HG03064 (cell line): ENCODE measurements around the gene ESR2.
"Not testable (repeated sequence)": the region's sequence is repeated elsewhere in the genome, so short reads cannot be mapped to it uniquely, and the experiment has no call there.

Experiments used
- ATAC-seq: cut with Tn5 transposase; IDR thresholded peaks from one replicate; pipeline ENCODE4 v1.9.1; 2021; ENCODE audit warnings: low read depth; ENCODE audit not compliant: unreplicated experiment

ESR2 gene

GRCh38 chr14:64053694-64054669 is 240.2 kb downstream of the ESR2 start:
- no peak for ATAC-seq

DNA sequence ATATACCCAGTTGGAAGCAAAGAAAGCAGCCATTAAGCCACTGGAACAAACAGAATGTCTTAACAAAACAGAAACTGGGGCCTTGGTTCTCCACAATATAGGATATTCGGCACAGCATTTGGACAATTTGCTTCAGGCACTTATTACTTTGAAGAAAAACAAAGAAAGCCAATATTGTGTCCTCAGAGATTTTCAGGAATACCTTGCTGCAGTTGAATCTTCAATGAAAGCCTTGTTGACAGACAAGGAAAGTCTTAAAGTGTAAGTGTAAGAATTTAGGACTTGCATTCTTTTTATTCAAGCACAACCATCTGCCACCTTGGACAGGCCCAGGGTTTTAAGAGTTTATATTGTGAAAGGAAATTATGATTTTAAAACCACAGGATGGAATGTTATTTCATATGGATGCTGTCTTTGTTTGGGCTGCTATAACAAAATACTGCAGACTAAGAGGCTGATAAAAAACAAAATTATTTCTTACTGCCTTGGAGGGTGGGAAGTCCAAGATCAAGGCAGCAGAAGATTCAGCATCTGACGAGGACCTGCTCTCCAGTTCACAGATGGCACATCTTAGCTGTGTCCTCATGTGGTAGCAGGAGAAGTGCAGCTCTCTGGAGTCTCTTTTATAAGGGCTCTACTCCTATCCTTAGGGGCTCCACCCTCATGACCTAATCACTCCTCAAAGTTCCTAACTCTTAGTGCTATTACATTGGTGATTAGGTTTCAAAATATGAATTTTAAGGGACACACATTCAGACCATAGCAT is 244.4 kb downstream of the ESR2 start:
- no peak for ATAC-seq

DNA sequence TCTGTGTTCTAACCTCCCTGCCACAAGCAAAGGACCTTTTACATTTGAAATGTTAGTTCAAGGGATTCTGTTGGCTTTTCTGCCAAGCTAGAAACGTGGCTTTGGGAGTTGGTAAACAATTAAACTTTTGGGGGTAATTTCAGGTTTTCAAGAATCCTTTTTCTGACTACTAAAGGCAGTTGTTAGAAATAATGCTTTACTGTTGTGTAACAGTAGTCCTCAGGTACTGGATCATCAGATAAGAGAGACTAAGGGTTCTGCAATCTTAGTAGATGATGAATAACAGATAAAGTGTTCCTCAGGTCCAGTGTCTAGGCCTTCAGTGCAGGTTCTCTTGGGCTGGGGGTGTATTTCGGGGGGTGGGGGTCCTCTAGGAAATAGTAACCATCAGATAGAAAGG is 249.1 kb downstream of the ESR2 start:
- ATAC-seq = no peak

DNA sequence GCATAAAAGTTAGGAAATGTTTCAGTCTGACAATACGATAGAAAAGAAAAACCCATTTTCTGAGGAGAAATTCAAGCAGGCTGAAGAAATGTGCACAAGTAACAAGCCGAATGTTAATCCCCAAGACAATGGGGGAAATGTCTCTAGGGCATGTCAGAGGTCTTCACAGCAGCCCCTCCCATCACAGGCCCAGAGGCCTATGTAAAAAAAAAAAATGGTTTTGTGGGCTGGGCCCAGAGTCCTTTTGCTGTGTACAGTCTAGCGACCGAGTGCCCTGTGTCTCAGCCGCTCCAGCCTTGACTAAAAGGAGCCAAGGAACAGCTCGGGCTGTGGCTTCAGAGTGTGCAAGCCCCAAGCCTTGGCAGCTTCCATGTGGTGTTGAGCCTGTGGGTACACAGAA is 250.9 kb downstream of the ESR2 start:
- not testable (repeated sequence) for ATAC-seq

DNA sequence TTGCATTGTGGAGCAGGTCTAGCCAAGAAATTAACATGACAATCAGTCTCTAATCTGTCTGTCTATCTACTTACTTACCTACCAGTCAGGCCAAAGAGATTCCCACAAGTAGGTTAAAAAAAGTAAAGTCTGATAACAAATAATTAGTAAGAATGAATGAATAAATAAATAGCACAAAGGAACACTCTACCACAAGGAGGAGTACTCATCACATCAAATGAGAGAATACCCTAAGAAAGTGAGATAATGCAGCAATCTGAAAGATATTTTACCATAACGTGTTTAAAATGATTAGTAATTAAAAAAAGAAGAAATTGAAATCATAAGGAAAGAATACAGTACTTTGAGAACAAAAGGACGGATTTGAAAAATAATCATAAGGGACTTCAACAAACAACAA is 254.1 kb downstream of the ESR2 start:
- no peak for ATAC-seq

DNA sequence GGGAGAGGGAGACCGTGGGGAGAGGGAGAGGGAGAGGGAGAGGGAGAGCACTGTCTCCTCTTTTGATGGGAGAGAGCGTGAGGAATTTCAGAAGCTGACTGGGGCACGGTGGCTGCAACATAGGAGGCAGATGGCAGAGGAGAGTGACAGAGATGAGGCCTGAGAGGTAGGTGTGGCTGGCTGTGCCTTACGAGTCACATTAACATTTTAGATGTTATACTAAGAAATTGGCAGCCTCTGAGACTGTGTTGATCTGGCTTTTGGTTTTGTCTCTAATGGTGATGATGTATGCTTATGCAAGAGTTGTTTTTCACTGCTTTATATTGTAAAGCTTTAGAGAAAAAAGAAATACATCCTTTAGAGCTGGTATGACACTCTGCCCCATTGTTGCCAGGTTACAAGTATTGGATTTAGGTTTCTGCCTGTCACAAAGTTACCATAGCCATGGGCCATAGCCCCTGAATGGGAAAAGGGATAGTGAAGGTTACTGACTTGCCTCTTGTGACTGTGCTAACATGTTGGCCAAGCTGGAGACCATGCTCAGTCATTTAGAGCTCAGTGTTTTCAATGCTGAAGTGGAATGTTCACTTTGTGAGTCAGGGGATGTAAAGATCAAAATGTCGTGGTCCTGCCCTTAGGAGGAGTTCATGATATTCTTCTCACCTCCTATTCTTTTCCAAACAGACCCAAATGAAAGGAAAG is 255.2 kb downstream of the ESR2 start:
- no peak for ATAC-seq

GRCh38 chr14:64037869-64038745 is 256.1 kb downstream of the ESR2 start:
- ATAC-seq = not testable (repeated sequence)

DNA sequence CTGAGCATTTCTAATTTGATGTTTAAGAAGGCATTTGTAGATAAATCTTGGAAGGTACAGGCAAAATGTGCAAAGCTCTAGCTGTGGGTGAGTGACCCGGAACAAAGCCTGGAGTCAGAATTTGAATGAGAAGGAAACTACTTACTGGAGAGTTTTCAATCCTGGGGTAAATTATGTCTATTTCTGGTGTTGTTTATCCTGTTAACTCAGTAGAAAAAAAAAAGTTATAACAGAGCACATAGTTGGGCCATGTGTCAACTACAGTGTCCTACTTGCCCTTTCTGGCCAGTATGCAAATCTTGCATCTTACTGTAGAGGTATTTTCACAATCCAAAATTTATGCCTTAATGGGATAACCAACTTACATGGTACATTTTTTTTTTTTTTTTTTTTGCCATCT is 259.0 kb downstream of the ESR2 start:
- ATAC-seq = no peak
